Measurements from ENCODE around the gene TBC1D4. TPM values are rescaled to one million over a fixed set of nuclear protein-coding genes. Genes with fewer than 3 reads are reported as not detected.

Gene TBC1D4
- total RNA-seq, 1 experiment from 2014 or later = 15.1 TPM

DNA sequence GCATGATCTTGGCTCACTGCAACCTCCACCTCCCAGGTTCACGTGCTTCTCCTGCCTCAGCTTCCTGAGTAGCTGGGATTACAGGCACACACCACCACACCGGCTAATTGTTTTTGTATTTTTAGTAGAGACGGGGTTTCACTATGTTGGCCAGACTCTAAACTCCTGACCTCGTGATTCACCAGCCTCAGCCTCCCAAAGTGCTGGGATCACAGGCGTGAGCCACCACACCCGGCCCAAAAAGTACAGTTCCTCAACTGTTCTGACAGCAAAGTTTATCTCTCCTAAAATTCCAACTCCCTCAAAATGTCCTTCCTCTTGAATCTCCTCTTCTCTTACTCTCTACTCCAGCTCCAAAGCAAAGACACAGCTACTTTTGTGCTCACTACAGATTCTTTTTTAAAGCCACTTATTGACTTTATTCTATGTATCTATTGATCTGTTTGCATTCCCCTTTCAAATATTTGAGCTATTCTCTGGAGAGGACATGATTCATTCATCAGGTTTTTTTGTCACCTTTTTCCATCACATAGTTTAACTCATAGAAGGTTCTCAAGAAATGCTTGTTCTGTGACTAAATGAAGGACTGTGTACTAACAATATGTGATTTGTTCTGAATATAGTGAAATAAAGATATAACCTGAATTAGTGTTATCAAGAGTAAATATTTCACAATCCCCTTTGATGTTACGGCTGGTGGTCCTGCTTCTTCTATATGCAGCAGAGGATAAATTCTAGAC is 142.2 kb downstream of the TBC1D4 start:
- Histone ChIP-seq H3K4me3 (ENCODE audit: low read length) (no peak overlapping the region), H3K9me3 (ENCODE audit: low read length) (no peaks in the 10 kb centered on the region), H4K20me1 (ENCODE audit: low read length) (no peaks in the 10 kb centered on the region), H3K27me3 (ENCODE audit: low read length) (no peaks in the 10 kb centered on the region), H3K9me2 (replicated peaks; ENCODE audit: low read length) (no peaks in the 10 kb centered on the region), H3K4me2 (ENCODE audit: low read length) (no peak overlapping the region), H3K4me1 (ENCODE audit: insufficient read depth, low read length) (peaks cover 7% of the 10 kb centered on the region; the same call in 1 of the 2 replicates), H3K27ac (ENCODE audit: low read length) (peak overlapping the region; percentile 39), H2AFZ (ENCODE audit: low read length) (no peak overlapping the region), H3K79me2 (ENCODE audit: low read length) (no peaks in the 10 kb centered on the region), H3K9ac (ENCODE audit: low read length) (no peak overlapping the region), H3F3A (ENCODE audit: low read length, unreplicated experiment) (no peaks in the 10 kb centered on the region), H3K36me3 (ENCODE audit: low read depth, low read length) (no peaks in the 10 kb centered on the region; the same call in 1 of the 2 replicates)
- peak; percentile 49 for DNase-seq
- no peak for TF ChIP-seq EZH2phosphoT487 (IDR thresholded peaks at IDR 0.05; ENCODE audit: borderline replicate concordance, low read length)
- no peak for TF ChIP-seq CTCF (conservative IDR thresholded peaks at IDR 0.05; ENCODE audit: low read depth, low read length)
- no peak for TF ChIP-seq EZH2 (IDR thresholded peaks at IDR 0.05; ENCODE audit: low read length, unreplicated experiment)
- ChIA-PET CTCF (interaction anchor here (0.7 to 1.0 kb wide), 2 partner anchors 24 to 25 kb away, joined by 6 to 7 read pairs; no protein-coding TSS in a partner anchor), POLR2A (ENCODE audit: unreplicated experiment) (interaction anchor here (0.6 kb wide), 1 partner anchor 143 kb away, joined by 4 read pairs; no protein-coding TSS in a partner anchor)
- intact Hi-C loops (cut with micrococcal nuclease) = no loop called here
- ATAC-seq = peak; percentile 69
- BruUV-seq (replicated peaks) = no TSS peak

DNA sequence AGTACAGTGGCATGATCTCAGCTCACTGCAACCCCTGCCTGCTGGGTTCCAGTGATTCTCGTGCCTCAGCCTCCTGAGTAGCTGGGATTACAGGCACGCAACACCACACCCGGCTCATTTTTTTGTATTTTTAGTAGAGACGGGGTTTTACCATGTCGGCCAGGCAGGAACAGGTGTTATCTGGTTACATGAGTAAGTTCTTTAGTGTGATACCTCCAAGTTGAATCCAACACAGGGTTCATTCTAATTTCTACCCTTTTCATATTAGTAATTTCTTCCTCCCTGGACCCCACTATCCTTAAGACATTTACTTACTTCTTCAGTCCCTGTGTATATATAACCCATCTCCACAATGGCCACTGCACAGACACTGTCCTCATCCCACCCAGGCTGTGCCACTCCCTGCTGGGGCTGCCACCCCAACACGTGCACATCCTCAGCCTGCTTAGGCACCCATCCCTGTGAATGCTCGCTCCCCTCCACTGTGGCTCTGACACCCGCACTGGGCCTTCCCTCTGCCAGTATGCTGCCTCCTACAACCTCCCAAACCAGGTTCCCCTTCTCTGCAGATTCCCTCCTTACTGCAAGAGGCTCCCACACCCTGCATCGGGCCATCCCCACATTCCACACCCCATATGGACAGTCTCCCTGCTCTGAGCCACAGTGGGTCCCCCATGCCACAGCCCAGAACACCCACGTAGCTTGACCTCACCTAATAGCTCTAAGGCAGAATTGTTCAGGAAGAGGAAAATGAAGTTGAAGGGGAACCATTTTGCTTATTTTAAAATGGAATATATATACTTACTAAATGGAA is 147.1 kb downstream of the TBC1D4 start:
- ChIA-PET CTCF (no interaction called here), POLR2A (ENCODE audit: unreplicated experiment) (no interaction called here)
- H2AFZ ChIP-seq (ENCODE audit: low read length) = no peak overlapping the region
- no peak for DNase-seq
- intact Hi-C loops (cut with micrococcal nuclease) = no loop called here
- no peak overlapping the region for H3K4me3 ChIP-seq (ENCODE audit: low read length)
- no peaks in the 10 kb centered on the region for H3K79me2 ChIP-seq (ENCODE audit: low read length)
- no TSS peak for BruUV-seq (replicated peaks)
- no peak overlapping the region for H3K4me2 ChIP-seq (ENCODE audit: low read length)
- no peaks in the 10 kb centered on the region for H3K27me3 ChIP-seq (ENCODE audit: low read length)
- no peaks in the 10 kb centered on the region for H3K9me2 ChIP-seq (replicated peaks; ENCODE audit: low read length)
- no peaks in the 10 kb centered on the region for H3K9me3 ChIP-seq (ENCODE audit: low read length)
- H3K4me1 ChIP-seq (ENCODE audit: insufficient read depth, low read length) = peaks cover 4% of the 10 kb centered on the region; the same call in 1 of the 2 replicates
- H3K9ac ChIP-seq (ENCODE audit: low read length) = no peak overlapping the region
- H3K36me3 ChIP-seq (ENCODE audit: low read depth, low read length) = no peaks in the 10 kb centered on the region; the same call in 1 of the 2 replicates
- no peaks in the 10 kb centered on the region for H3F3A ChIP-seq (ENCODE audit: low read length, unreplicated experiment)
- no peaks in the 10 kb centered on the region for H4K20me1 ChIP-seq (ENCODE audit: low read length)
- no peak for ATAC-seq
- no peak overlapping the region for H3K27ac ChIP-seq (ENCODE audit: low read length)
- TF ChIP-seq CTCF (conservative IDR thresholded peaks at IDR 0.05; ENCODE audit: low read depth, low read length) (no peak), EZH2 (IDR thresholded peaks at IDR 0.05; ENCODE audit: low read length, unreplicated experiment) (no peak), EZH2phosphoT487 (IDR thresholded peaks at IDR 0.05; ENCODE audit: borderline replicate concordance, low read length) (no peak)
